ENCODE results near the gene CNDP2. TPM values are rescaled to one million over a fixed set of nuclear protein-coding genes. Genes with fewer than 3 reads are reported as not detected.
"Not testable (repeated sequence)": the region's sequence is repeated elsewhere in the genome, so short reads cannot be mapped to it uniquely, and the experiment has no call there.

The CNDP2 gene
- total and polyA plus RNA-seq, 2 experiments from 2014 or later: 40.5 to 72.2 TPM

- H3K36me3 ChIP-seq (ENCODE audit: low read depth): peaks cover 9% of the 10 kb centered on the region; the same call in 1 of the 2 replicates
- H3F3A ChIP-seq (ENCODE audit: insufficient read depth): no peaks in the 10 kb centered on the region
- H3K27me3 ChIP-seq (replicated peaks; ENCODE audit: insufficient read depth): no peaks in the 10 kb centered on the region
- no peak overlapping the region for H3K27ac ChIP-seq
- no peak overlapping the region for H3K4me2 ChIP-seq (ENCODE audit: unreplicated experiment)
- TF ChIP-seq EZH2phosphoT487 (IDR thresholded peaks at IDR 0.05; ENCODE audit: insufficient read depth, low read depth): no peak
- TF ChIP-seq EZH2 (IDR thresholded peaks at IDR 0.05; ENCODE audit: insufficient read depth, poor library complexity, severe bottlenecking): no peak
- no peak for DNase-seq
- peaks cover 24% of the 10 kb centered on the region; the same call in 1 of the 2 replicates for H3K4me1 ChIP-seq (ENCODE audit: insufficient read depth)
- WGBS, 2 experiments (ENCODE audit: low coverage in 1 of 2, low lambda C conversion rate in 2 of 2, missing lambda C conversion rate in 2 of 2): 86 to 93% methylated on average over 6 of the region's 6 CpGs
- H4K20me1 ChIP-seq (ENCODE audit: insufficient read depth): no peaks in the 10 kb centered on the region
- H2AFZ ChIP-seq: no peak overlapping the region
- in situ Hi-C loops (cut with MboI): no loop called here
- no peaks in the 10 kb centered on the region for H3K9me2 ChIP-seq (ENCODE audit: insufficient read depth)
- H3K9ac ChIP-seq: no peak overlapping the region
- H3K4me3 ChIP-seq: no peak overlapping the region
- peaks cover 36% of the 10 kb centered on the region for H3K79me2 ChIP-seq (ENCODE audit: insufficient read depth)
- no peaks in the 10 kb centered on the region for H3K9me3 ChIP-seq (ENCODE audit: low read depth)
These were observed 4.2 kb downstream of the CNDP2 start for GRCh38 chr18:74500372-74500771.

GRCh38 chr18:74500774-74501173, 4.6 kb downstream of the CNDP2 start:
- H2AFZ ChIP-seq; H3F3A ChIP-seq (ENCODE audit: insufficient read depth); H3K4me2 ChIP-seq (ENCODE audit: unreplicated experiment); H3K9me2 ChIP-seq (ENCODE audit: insufficient read depth); H4K20me1 ChIP-seq (ENCODE audit: insufficient read depth); in situ Hi-C loops (cut with MboI); H3K27me3 ChIP-seq (replicated peaks; ENCODE audit: insufficient read depth); H3K36me3 ChIP-seq (ENCODE audit: low read depth); DNase-seq; H3K4me3 ChIP-seq; H3K9me3 ChIP-seq (ENCODE audit: low read depth); H3K9ac ChIP-seq; H3K27ac ChIP-seq: not testable (repeated sequence)
- Histone ChIP-seq H3K4me1 (ENCODE audit: insufficient read depth) (peaks cover 24% of the 10 kb centered on the region; the same call in 1 of the 2 replicates), H3K79me2 (ENCODE audit: insufficient read depth) (peaks cover 36% of the 10 kb centered on the region)
- WGBS, 2 experiments (ENCODE audit: low coverage in 1 of 2, low lambda C conversion rate in 2 of 2, missing lambda C conversion rate in 2 of 2): 89 to 90% methylated on average over 7 to 8 of the region's 8 CpGs

GRCh38 chr18:74501386-74501785, 5.2 kb downstream of the CNDP2 start:
- Histone ChIP-seq H4K20me1 (ENCODE audit: insufficient read depth) (no peaks in the 10 kb centered on the region), H3K9me2 (ENCODE audit: insufficient read depth) (no peaks in the 10 kb centered on the region), H3K36me3 (ENCODE audit: low read depth) (peaks cover 9% of the 10 kb centered on the region; the same call in 1 of the 2 replicates), H3K9me3 (ENCODE audit: low read depth) (no peaks in the 10 kb centered on the region), H3F3A (ENCODE audit: insufficient read depth) (no peaks in the 10 kb centered on the region), H3K4me2 (ENCODE audit: unreplicated experiment) (no peak overlapping the region), H3K9ac (no peak overlapping the region), H2AFZ (no peak overlapping the region), H3K4me3 (no peak overlapping the region), H3K27ac (no peak overlapping the region), H3K4me1 (ENCODE audit: insufficient read depth) (peaks cover 24% of the 10 kb centered on the region; the same call in 1 of the 2 replicates), H3K79me2 (ENCODE audit: insufficient read depth) (peaks cover 36% of the 10 kb centered on the region), H3K27me3 (replicated peaks; ENCODE audit: insufficient read depth) (no peaks in the 10 kb centered on the region)
- 95 to 100% methylated on average over 4 of the region's 4 CpGs for WGBS, 2 experiments (ENCODE audit: low coverage in 1 of 2, low lambda C conversion rate in 2 of 2, missing lambda C conversion rate in 2 of 2)
- TF ChIP-seq EZH2 (IDR thresholded peaks at IDR 0.05; ENCODE audit: insufficient read depth, poor library complexity, severe bottlenecking) (no peak), EZH2phosphoT487 (IDR thresholded peaks at IDR 0.05; ENCODE audit: insufficient read depth, low read depth) (no peak)
- DNase-seq: no peak
- in situ Hi-C loops (cut with MboI): no loop called here

- Histone ChIP-seq H3K79me2 (ENCODE audit: insufficient read depth) (peaks cover 21% of the 10 kb centered on the region), H3K36me3 (ENCODE audit: low read depth) (peaks cover 9% of the 10 kb centered on the region; the same call in 1 of the 2 replicates), H3K9me2 (ENCODE audit: insufficient read depth) (no peaks in the 10 kb centered on the region), H3K27me3 (replicated peaks; ENCODE audit: insufficient read depth) (no peaks in the 10 kb centered on the region), H4K20me1 (ENCODE audit: insufficient read depth) (no peaks in the 10 kb centered on the region), H3K9ac (no peak overlapping the region), H3K27ac (no peak overlapping the region), H3K4me2 (ENCODE audit: unreplicated experiment) (no peak overlapping the region), H3K4me1 (ENCODE audit: insufficient read depth) (peaks cover 12% of the 10 kb centered on the region; the same call in 1 of the 2 replicates), H2AFZ (no peak overlapping the region), H3K9me3 (ENCODE audit: low read depth) (no peaks in the 10 kb centered on the region), H3F3A (ENCODE audit: insufficient read depth) (no peaks in the 10 kb centered on the region), H3K4me3 (no peak overlapping the region)
- TF ChIP-seq EZH2 (IDR thresholded peaks at IDR 0.05; ENCODE audit: insufficient read depth, poor library complexity, severe bottlenecking) (no peak), EZH2phosphoT487 (IDR thresholded peaks at IDR 0.05; ENCODE audit: insufficient read depth, low read depth) (no peak)
- in situ Hi-C loops (cut with MboI): no loop called here
- 94 to 98% methylated on average over 4 of the region's 4 CpGs for WGBS, 2 experiments (ENCODE audit: low coverage in 1 of 2, low lambda C conversion rate in 2 of 2, missing lambda C conversion rate in 2 of 2)
- no peak for DNase-seq
These were observed 7.0 kb downstream of the CNDP2 start for GRCh38 chr18:74503137-74503536.

- no peak overlapping the region for H3K9ac ChIP-seq
- no peak overlapping the region for H3K27ac ChIP-seq
- no peaks in the 10 kb centered on the region for H4K20me1 ChIP-seq (ENCODE audit: insufficient read depth)
- no peaks in the 10 kb centered on the region for H3K4me1 ChIP-seq (ENCODE audit: insufficient read depth)
- H2AFZ ChIP-seq: no peak overlapping the region
- in situ Hi-C loops (cut with MboI): no loop called here
- H3K4me2 ChIP-seq (ENCODE audit: unreplicated experiment): no peak overlapping the region
- peaks cover 9% of the 10 kb centered on the region for H3K36me3 ChIP-seq (ENCODE audit: low read depth)
- no peak overlapping the region for H3K4me3 ChIP-seq
- H3F3A ChIP-seq (ENCODE audit: insufficient read depth): no peaks in the 10 kb centered on the region
- H3K9me2 ChIP-seq (ENCODE audit: insufficient read depth): no peaks in the 10 kb centered on the region
- no peak for DNase-seq
- no peak for TF ChIP-seq EZH2 (IDR thresholded peaks at IDR 0.05; ENCODE audit: insufficient read depth, poor library complexity, severe bottlenecking)
- TF ChIP-seq EZH2phosphoT487 (IDR thresholded peaks at IDR 0.05; ENCODE audit: insufficient read depth, low read depth): no peak
- H3K9me3 ChIP-seq (ENCODE audit: low read depth): no peaks in the 10 kb centered on the region
- 92 to 94% methylated on average over 16 of the region's 16 CpGs for WGBS, 2 experiments (ENCODE audit: low coverage in 1 of 2, low lambda C conversion rate in 2 of 2, missing lambda C conversion rate in 2 of 2)
- no peaks in the 10 kb centered on the region for H3K27me3 ChIP-seq (replicated peaks; ENCODE audit: insufficient read depth)
- H3K79me2 ChIP-seq (ENCODE audit: insufficient read depth): no peaks in the 10 kb centered on the region; the same call in 1 of the 2 replicates
These were observed 9.6 kb downstream of the CNDP2 start for GRCh38 chr18:74505776-74506175.
